IMR-90 (cell line): ENCODE data around the gene ESPL1. TPM values are rescaled to one million over a fixed set of nuclear protein-coding genes. Genes with fewer than 3 reads are reported as not detected.

Source experiments
- ATAC-seq: fragments of 200-7000 bp; cut with Tn5 transposase; 2 replicates; pipeline ENCODE4 v1.9.1; 2020; ENCODE audit warnings: low read depth, mild to moderate bottlenecking, moderate library complexity
- BruUV-seq: library from RNA; stranded (reverse); fragments of 400-500 nt; replicated peaks from 2 replicates; lab custom pipeline; 2021; lab: Mats Ljungman, UMichigan
- CTCF ChIA-PET: fragments of 300-600 bp; formaldehyde crosslinking; extraction: SDS; loops from one replicate; lab custom pipeline; 2021; ENCODE audit warnings: antibody characterized with exemption; lab: Yijun Ruan, JAX
- POLR2A ChIA-PET: fragments of 300-600 bp; sonication (Branson Sonifier 250); formaldehyde crosslinking; loops from one replicate; lab custom pipeline; 2022; ENCODE audit warnings: antibody characterized with exemption; ENCODE audit not compliant: unreplicated experiment; lab: Charles Lee
- DNase-seq: peaks from one replicate; pipeline ENCODE4 v3.0.0; 2013
- H2AFZ ChIP-seq: replicated peaks from 2 replicates; pipeline ENCODE3; 2013; ENCODE audit warnings: low read length, mild to moderate bottlenecking; ENCODE audit not compliant: poor library complexity
- H2AK5ac ChIP-seq: 2 replicates; pipeline ENCODE4 v1.6.1; 2013; ENCODE audit warnings: low read depth, low read length, inconsistent platforms
- H2AK9ac ChIP-seq: replicated peaks from 2 replicates; pipeline ENCODE3; 2013; ENCODE audit warnings: mild to moderate bottlenecking, low read depth, low read length, moderate library complexity; ENCODE audit not compliant: poor library complexity
- H2BK120ac ChIP-seq: 2 replicates; pipeline ENCODE4 v1.6.1; 2013; ENCODE audit warnings: low read depth, low read length, inconsistent platforms
- H2BK15ac ChIP-seq: 3 replicates; pipeline ENCODE4 v1.6.1; 2013; ENCODE audit warnings: low read depth, low read length, inconsistent platforms
- H2BK20ac ChIP-seq: 2 replicates; pipeline ENCODE4 v1.6.1; 2013; ENCODE audit warnings: low read depth, mild to moderate bottlenecking, inconsistent platforms, low read length, moderate library complexity
- H2BK5ac ChIP-seq: 2 replicates; pipeline ENCODE4 v1.6.1; 2013; ENCODE audit warnings: mild to moderate bottlenecking, low read depth, low read length, inconsistent platforms; ENCODE audit not compliant: poor library complexity, severe bottlenecking
- H3K14ac ChIP-seq: replicated peaks from 2 replicates; pipeline ENCODE4 v1.6.1; 2013; ENCODE audit warnings: low read depth, low read length, inconsistent platforms
- H3K18ac ChIP-seq: 2 replicates; pipeline ENCODE4 v1.6.1; 2013; ENCODE audit warnings: low read depth, low read length, control low read depth
- H3K23ac ChIP-seq: 2 replicates; pipeline ENCODE4 v1.6.1; 2013; ENCODE audit warnings: low read depth, low read length, inconsistent platforms
- H3K27ac ChIP-seq: 2 replicates; pipeline ENCODE4 v1.5.1; 2013; ENCODE audit warnings: mild to moderate bottlenecking, control low read depth, low read length; ENCODE audit not compliant: insufficient read depth
- H3K27me3 ChIP-seq: 2 replicates; pipeline ENCODE4 v1.6.1; 2013; ENCODE audit warnings: low read length; ENCODE audit not compliant: control insufficient read depth, insufficient read depth
- H3K36me3 ChIP-seq: 2 replicates; pipeline ENCODE4 v1.6.1; 2013; ENCODE audit warnings: low read length, mixed read lengths; ENCODE audit not compliant: control insufficient read depth, insufficient read depth
- H3K4ac ChIP-seq: 2 replicates; pipeline ENCODE4 v1.6.1; 2013; ENCODE audit warnings: low read depth, low read length, inconsistent platforms
- H3K4me1 ChIP-seq: 2 replicates; pipeline ENCODE4 v1.6.1; 2013; ENCODE audit warnings: low read length, mixed read lengths; ENCODE audit not compliant: control insufficient read depth, insufficient read depth
- H3K4me2 ChIP-seq: 2 replicates; pipeline ENCODE4 v1.6.1; 2013; ENCODE audit warnings: low read depth, mild to moderate bottlenecking, control low read depth, low read length, moderate library complexity
- H3K4me3 ChIP-seq: 2 replicates; pipeline ENCODE4 v1.5.1; 2013; ENCODE audit warnings: low read depth, mild to moderate bottlenecking, control low read depth, low read length, moderate library complexity; ENCODE audit not compliant: insufficient read depth
- H3K56ac ChIP-seq: 2 replicates; pipeline ENCODE4 v1.6.1; 2013; ENCODE audit warnings: low read length, inconsistent platforms; ENCODE audit not compliant: insufficient read depth; ENCODE audit errors: extremely low read depth
- H3K79me1 ChIP-seq, 2 experiments: 2 replicates each; pipeline ENCODE4 v1.6.1; 2013; ENCODE audit warnings: low read length in 2 of 2, inconsistent platforms in 1 of 2, low read depth in 1 of 2
- H3K9ac ChIP-seq: 2 replicates; pipeline ENCODE4 v1.6.1; 2013; ENCODE audit warnings: low read depth, low read length, control low read depth
- H3K9me1 ChIP-seq: 2 replicates; pipeline ENCODE4 v1.6.1; 2013; ENCODE audit warnings: low read length, inconsistent platforms; ENCODE audit not compliant: insufficient read depth
- H3K9me3 ChIP-seq: 2 replicates; pipeline ENCODE4 v1.6.1; 2013; ENCODE audit warnings: low read length; ENCODE audit not compliant: control insufficient read depth, insufficient read depth
- H4K20me1 ChIP-seq: 2 replicates; pipeline ENCODE4 v1.6.1; 2013; ENCODE audit warnings: low read length, inconsistent platforms; ENCODE audit not compliant: insufficient read depth
- H4K5ac ChIP-seq: 2 replicates; pipeline ENCODE4 v1.6.1; 2013; ENCODE audit warnings: mild to moderate bottlenecking, low read depth, low read length, control low read depth
- H4K8ac ChIP-seq, 2 experiments: 2 replicates each; pipeline ENCODE4 v1.6.1; 2013; ENCODE audit warnings: low read depth in 2 of 2, low read length in 2 of 2, control low read depth in 1 of 2, inconsistent platforms in 1 of 2
- H4K91ac ChIP-seq: 2 replicates; pipeline ENCODE4 v1.6.1; 2013; ENCODE audit warnings: low read depth, low read length, inconsistent platforms; ENCODE audit not compliant: insufficient read depth
- CTCF ChIP-seq: conservative IDR thresholded peaks from 2 replicates; pipeline ENCODE4 v1.5.1; 2012; ENCODE audit warnings: mild to moderate bottlenecking, low read depth, low read length, improper control_type of control experiment
- FOS ChIP-seq: fragments of 150-350 bp; IDR thresholded peaks from 2 replicates; pipeline ENCODE4 v1.6.1; 2016; ENCODE audit warnings: low read depth, low read length
- MAZ ChIP-seq: IDR thresholded peaks from 2 replicates; pipeline ENCODE4 v1.6.1; 2012; ENCODE audit warnings: low read depth, mild to moderate bottlenecking, low read length, improper control_type of control experiment, moderate library complexity, borderline replicate concordance
- POLR2A ChIP-seq: IDR thresholded peaks from 2 replicates; pipeline ENCODE4 v1.6.1; 2012; ENCODE audit warnings: mild to moderate bottlenecking, low read depth, low read length
- WGBS, 2 experiments: methylation state at CpG; one replicate each; pipeline versions ENCODE4 v1.1.5 to v1.1.7; 2013; ENCODE audit warnings: missing lambda C conversion rate in 2 of 2; ENCODE audit not compliant: insufficient read length in 1 of 2; ENCODE audit errors: extremely low coverage in 2 of 2; 5-methylcytosine and 5-hydroxymethylcytosine counted together
- dilution Hi-C: fragments of 300-500 bp; cut with HindIII; formaldehyde crosslinking; loops from one replicate; pipeline ENCODE4 v1.14.3; 2018; ENCODE audit warnings: low sequenced_read_pairs; ENCODE audit not compliant: unreplicated experiment
- in situ Hi-C: fragments of 300-500 bp; cut with MboI; formaldehyde crosslinking; loops from 3 replicates; pipeline ENCODE4 v1.14.3; 2019; ENCODE audit warnings: low sequenced_read_pairs, inconsistent platforms, mixed read lengths
- intact Hi-C: fragments of 100-400 bp; cut with micrococcal nuclease; formaldehyde crosslinking; loops from 2 replicates; pipeline ENCODE4 v1.10.0; 2022
- polyA plus RNA-seq, 3 experiments: library from polyadenylated mRNA; depleted of rRNA; stranded (reverse); fragments of >200 nt; gene quantifications; 2 replicates each; pipeline ENCODE4 v1.2.3, GENCODE V29; 2012; ENCODE audit warnings: low replicate concordance in 1 of 3
- total RNA-seq: library from RNA; depleted of rRNA; stranded (reverse); fragments of >200 nt; gene quantifications from 2 replicates; pipeline ENCODE4 v1.2.3, GENCODE V29; 2012

The ESPL1 gene
- total and polyA plus RNA-seq, 2 of the 4 experiments (the other 2 are of a cell fraction): 6.5 to 9.2 TPM

- H3K9me1 ChIP-seq: peaks cover 34% of the 10 kb centered on the region
These were observed 48.0 kb upstream of the ESPL1 start for GRCh38 chr12:53219956-53220693.

More at GRCh38 chr12:53219956-53220693, 48.0 kb upstream of the ESPL1 start:
- no peaks in the 10 kb centered on the region for H3K27me3 ChIP-seq
- TF ChIP-seq POLR2A: 0 out of 2 replicates have a peak, but pooled peaks have one; percentile 24
- TF ChIP-seq MAZ: peak; percentile 47; the same call in 1 of the 2 replicates
- TF ChIP-seq CTCF: no peak
- TF ChIP-seq FOS: no peak
- H3K14ac ChIP-seq: peak overlapping the region; percentile 75
- peak overlapping the region; percentile 92 for H3K23ac ChIP-seq
- 0 out of 2 replicates have a peak overlapping the region, but pooled peaks have one; percentile 50 for H2BK120ac ChIP-seq
- WGBS, 2 experiments: 0% methylated on average over 11 of the region's 53 CpGs; no CpG with 5 or more reads in 1 of the 2 experiments
- intact Hi-C loops (loop anchor here (2.0 to 10.0 kb wide), 2 partner anchors 79 to 105 kb away; partner anchors contain the start of genes AAAS and MYG1), in situ Hi-C loops (loop anchor here (10.0 kb wide), 1 partner anchor 295 kb away; no protein-coding TSS in a partner anchor), dilution Hi-C loops (no loop called here)
- H4K91ac ChIP-seq: peak overlapping the region; percentile 89; the same call in 1 of the 2 replicates
- peak; percentile 36 for ATAC-seq
- ChIA-PET CTCF (interaction anchor here (0.6 to 0.7 kb wide), 2 partner anchors 18 to 49 kb away, joined by 3 to 4 read pairs; no protein-coding TSS in a partner anchor), POLR2A (interaction anchor here (0.7 kb wide), 1 partner anchor 9 kb away, joined by 3 read pairs; no protein-coding TSS in a partner anchor)
- peak; percentile 78 for DNase-seq
- H2BK20ac ChIP-seq: no peak overlapping the region
- H3K4me1 ChIP-seq: peaks cover 48% of the 10 kb centered on the region
- no TSS peak for BruUV-seq
- H3K18ac ChIP-seq: peak overlapping the region; percentile 25; the same call in 1 of the 2 replicates
- H3K4ac ChIP-seq: peak overlapping the region; percentile 87
- peak overlapping the region; percentile 70; the same call in 1 of the 2 replicates for H3K56ac ChIP-seq
- H3K9ac ChIP-seq: peak overlapping the region; percentile 75
- no peaks in the 10 kb centered on the region for H3K9me3 ChIP-seq
- H2BK5ac ChIP-seq: peak overlapping the region; percentile 81
- peaks cover 29 to 80% of the 10 kb centered on the region in 2 experiments for H3K79me1 ChIP-seq
- H2AK9ac ChIP-seq: peak overlapping the region; percentile 95
- peak overlapping the region; percentile 53 for H3K4me3 ChIP-seq
- H4K5ac ChIP-seq: no peak overlapping the region
- peak overlapping the region; percentile 88 for H2AFZ ChIP-seq
- H3K4me2 ChIP-seq: peak overlapping the region; percentile 94
- H4K20me1 ChIP-seq: peaks cover 12% of the 10 kb centered on the region
- H3K36me3 ChIP-seq: peaks cover 3% of the 10 kb centered on the region
- H3K27ac ChIP-seq: peak overlapping the region; percentile 67
- peak overlapping the region; percentile 32; the same call in 1 of the 2 replicates for H2AK5ac ChIP-seq
- peak overlapping the region; percentile 24 to 80; a peak in 3 of 4 replicates for H4K8ac ChIP-seq
- H2BK15ac ChIP-seq: no peak overlapping the region
